OCI-LY7 (cell line): ENCODE results near the gene ALK.

Experiments used
- CTCF ChIP-seq: fragments of 200-600 bp; sonication (generic); conservative IDR thresholded peaks from 2 replicates; pipeline ENCODE4 v1.5.1; 2014; ENCODE audit warnings: mild to moderate bottlenecking, antibody characterized with exemption, low read length, moderate library complexity, mixed read lengths
- EZH2phosphoT487 ChIP-seq: fragments of 200-600 bp; sonication (generic); IDR thresholded peaks from 2 replicates; pipeline ENCODE4 v1.6.1; 2018; ENCODE audit warnings: low read depth, borderline replicate concordance, mild to moderate bottlenecking, mixed run types, antibody characterized with exemption, low read length, moderate library complexity, mixed read lengths

GRCh38 chr2:29765721-29766120 is 155.7 kb downstream of the ALK start:
- TF ChIP-seq CTCF (no peak), EZH2phosphoT487 (no peak)
